ENCODE measurements around the gene RFTN2.

DNA sequence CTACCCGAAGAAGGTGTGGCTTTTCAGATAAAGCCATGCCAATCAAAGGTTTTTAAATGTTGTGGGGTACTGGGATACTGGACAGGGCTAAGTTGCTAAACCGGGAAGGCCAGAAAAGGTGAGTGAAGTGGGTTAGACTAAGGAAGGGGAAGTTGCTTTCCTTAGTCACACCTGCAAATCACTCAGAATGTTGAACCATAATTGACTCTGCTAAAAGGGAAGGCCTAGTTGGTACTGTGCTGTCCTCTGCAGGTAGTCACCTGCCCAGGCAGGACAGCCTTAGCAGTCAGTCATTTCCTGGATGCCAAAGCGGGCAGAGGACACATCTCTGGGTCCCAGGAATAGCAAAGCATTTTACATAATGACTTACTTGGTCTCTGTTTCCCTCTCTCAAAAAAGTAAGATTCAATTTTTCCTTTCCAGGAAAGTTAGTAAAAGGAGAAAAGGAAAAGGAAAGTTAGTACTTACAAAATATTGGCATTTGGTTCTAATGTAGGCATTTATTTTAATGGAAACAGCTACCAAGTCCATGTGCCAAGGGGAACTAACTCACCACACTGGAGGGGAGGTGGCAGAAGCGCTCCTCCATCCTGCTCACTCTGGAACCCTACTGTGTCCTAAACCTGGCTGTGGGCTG is 60.3 kb downstream of the RFTN2 start:
- TF ChIP-seq POLR2AphosphoS5 (IDR thresholded peaks at IDR 0.05; ENCODE audit: low read depth, low read length): no peak
- no peak for TF ChIP-seq TAF1 (IDR thresholded peaks at IDR 0.05; ENCODE audit: borderline replicate concordance, insufficient read depth, low read length)
